Measurements from ENCODE around the gene CCDC89.
A peak's percentile ranks its signal among the peaks of the same experiment; 100 is the strongest.

CCDC89 gene

DNA sequence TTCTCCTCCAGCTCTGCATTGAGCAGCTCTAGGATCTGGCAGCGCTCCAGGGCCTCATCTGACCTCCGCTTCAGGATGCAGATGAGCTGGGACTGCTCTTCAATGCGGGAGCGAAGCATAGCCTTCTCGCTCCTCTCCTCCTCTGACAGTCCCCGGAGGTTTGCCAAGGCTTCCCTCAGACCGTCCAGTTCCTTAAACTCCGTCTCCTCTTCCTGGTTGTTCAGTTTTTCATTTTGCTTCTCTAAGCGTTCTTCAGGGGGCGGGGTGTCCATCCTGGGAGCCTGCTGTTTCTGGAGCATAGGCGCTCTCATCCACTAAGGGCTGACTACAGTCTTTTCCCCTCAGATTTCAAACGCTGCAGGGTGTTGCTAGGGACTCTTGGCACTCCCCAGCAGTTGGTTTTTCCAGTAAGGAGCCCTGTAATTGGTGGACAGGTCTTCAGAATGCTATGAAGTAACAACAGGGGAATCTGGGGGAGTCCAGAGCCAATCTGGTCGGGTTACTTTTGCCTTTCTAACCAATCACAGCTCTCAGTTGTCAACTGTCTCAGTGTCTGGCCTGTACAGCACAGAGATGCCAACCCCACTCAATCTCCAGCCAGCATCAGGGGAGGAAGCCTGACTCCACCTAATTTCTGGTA lies at the start of gene CCDC89:
Gene CCDC89, minus strand, starts transcription at position 376 of the 640 bp plus-strand sequence. Its CDS starts 65 bp downstream, at position 311.
- DNase-seq = no peak

DNA sequence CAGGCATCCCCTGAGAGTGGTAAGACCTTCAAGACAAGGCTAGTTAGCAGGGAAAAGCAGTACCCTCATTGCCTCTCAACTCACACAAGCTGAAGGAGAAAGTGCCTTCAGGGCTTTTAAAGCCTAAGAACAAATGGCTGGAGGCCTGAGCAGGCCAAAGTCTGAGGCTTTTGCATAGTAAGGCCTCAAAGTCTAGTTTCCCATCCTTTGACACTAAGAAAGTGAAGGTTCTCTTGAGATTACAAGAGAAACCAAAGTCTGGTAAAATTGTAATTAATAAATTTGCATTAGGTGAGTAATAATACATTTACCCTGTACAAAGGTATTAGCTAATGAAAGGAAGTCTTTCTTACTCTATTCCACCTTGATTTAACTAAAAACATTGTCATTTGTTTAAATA lies 47.0 kb upstream of the CCDC89 start:
- no peak for DNase-seq

DNA sequence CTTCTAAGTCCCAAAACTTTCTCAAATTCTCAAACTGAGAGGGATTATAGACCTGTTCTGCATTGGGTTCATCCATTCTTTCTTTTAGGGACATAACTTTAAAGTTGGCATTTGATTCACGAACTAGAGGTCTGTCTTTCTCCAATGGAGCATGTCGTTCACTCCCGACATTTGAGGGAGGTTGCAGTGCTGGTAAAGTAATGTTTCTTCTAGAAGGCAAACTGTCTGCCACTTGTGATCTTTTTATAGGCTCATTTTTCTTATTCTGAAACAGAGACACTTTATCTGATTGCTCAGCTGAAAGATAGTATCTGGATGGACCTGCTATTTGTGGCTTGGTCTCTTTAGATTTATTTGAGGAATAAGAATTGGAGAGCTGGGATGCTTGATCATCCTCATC lies 40.4 kb upstream of the CCDC89 start:
- DNase-seq = no peak

DNA sequence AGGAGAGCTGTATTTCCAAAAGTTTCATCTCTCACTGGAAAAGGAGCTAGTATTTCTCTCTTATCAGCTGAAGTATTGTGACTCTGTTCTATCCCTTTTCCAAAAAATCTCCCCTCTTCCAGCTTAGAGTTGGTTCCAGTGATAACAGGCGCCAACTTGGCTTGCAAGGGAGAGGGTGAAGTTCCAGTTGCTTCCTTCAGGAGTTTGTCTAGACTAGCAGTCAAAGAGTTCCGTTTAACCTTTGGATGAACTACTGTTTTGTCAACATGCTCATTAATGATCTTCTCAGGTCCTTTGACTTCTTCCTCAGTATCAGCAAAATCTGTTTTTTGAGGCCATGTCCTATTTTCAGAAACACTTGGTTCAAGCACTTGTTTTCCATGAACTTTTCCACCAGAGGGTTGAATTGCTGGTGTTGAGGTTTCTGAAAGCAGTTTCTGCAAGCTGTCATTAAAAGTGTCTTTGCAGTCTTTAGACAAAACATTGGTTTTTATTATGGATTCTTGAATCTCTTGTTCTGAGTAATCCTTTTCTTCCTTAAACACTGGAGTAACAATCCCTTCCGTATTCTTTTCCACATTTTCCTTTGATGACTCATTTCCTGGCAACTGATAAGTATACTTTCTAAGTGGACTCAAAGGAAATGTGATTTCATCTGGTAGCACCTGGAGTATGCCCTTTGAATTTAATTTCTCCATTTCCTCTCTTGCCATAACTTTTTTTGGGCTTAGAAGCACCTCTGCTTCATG lies 39.7 kb upstream of the CCDC89 start:
- DNase-seq = no peak

DNA sequence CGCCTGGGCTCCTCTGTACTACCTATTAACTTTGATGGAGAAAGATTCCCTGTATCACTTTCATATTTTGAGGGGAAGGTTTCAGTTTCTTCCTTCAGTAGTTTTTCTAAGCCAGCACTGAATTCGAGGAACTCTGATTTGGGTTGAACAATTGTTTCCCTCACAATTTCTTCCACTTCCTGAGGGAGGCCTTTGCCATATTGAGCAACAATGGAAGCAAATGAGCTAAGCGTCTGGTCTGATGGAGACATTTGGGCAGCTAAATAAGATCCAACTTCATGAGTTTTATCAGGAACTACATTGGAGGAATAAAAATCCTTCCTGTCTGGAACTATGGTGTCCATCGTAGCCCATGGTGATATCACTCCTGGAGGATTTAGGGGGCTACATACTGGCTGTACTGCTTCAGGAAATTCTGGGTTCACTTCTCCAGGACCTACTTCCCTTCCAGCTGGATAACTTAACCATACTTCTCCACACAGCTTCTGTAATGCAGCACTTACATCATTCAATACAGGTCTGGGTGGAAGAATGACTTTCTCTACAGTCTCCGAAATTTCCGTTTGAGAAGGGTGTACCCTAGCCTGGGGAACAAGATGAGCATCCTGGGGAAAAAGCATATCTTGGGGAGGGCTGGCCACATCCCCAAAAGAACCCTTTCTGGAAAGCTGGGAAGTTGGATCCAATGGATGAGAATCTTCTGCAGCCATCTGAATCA lies 38.9 kb upstream of the CCDC89 start:
- no peak for DNase-seq

DNA sequence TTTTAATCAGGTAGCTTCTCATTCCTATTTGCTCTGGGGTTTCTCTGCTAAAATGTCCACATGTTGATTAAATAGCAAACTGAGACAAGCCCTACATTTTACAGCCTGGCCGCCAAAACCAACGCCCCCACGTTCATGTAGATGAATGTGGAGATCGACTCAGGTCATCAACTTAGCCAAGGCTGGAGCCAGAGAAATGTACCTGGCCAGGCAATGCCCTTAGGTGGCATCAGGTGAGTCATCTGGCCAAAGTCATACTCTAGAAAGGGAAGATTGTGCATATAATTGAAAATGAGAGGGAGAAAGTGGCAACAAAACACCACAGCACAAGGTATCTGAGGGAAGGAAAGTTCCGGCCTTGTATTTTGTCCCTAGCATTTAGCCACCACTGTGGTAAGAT lies 37.1 kb upstream of the CCDC89 start:
- DNase-seq = no peak

DNA sequence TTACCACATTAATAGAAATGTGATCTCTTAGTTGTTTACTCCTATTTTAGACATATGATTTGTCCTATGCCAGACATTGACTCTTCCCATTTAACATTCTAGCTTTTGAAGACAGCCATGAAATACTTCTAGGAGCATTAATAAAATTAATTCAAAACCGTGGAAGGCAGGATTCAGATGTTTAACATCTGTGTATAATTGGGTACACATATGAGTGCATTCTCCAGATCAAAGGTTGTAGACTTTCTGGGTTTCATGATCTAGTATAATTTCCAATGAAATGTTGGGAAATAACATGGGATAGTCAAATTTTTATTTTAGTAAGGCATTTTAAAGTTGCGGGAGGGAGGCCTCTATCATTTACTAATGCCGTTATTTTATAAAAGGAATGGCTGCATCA lies 35.2 kb upstream of the CCDC89 start:
- DNase-seq = no peak

DNA sequence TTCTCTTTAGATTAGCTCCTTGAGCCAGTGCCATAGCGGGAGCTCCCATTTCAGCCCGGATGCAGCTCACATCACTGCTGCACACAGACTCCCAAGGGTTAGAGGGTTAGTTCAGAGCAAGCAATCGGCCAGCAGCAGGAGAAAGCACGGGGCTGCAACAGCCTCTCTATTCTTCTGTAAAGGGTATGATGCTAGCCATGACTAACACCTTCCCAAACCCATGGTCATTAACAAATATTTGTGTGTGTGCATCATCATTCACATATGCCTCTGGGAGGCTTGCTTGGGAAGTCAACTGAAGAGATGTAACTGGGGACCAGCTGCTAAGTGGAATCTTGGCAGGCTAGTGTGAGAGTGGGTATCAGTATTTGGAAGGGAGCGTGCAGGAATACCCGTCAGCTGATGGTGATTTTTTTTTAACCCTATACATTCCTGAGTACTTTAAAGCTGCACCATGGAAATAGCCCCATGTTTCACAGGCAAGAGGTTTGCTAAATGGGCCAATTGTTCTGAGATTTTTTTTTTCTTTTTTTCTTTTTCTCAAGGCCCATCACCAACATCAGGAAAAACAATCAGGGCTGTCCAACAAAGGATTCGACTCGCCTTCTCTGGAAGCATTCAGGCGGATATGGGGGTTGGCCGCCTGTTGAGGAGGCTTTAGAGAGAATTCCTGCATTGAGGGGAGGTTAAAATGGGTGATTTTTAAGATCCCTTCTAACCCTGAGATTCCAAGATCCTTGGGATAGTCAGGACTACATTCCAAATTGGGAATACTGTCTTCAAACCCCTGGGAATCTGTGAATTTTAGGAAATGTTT lies 33.2 kb upstream of the CCDC89 start:
- no peak for DNase-seq

DNA sequence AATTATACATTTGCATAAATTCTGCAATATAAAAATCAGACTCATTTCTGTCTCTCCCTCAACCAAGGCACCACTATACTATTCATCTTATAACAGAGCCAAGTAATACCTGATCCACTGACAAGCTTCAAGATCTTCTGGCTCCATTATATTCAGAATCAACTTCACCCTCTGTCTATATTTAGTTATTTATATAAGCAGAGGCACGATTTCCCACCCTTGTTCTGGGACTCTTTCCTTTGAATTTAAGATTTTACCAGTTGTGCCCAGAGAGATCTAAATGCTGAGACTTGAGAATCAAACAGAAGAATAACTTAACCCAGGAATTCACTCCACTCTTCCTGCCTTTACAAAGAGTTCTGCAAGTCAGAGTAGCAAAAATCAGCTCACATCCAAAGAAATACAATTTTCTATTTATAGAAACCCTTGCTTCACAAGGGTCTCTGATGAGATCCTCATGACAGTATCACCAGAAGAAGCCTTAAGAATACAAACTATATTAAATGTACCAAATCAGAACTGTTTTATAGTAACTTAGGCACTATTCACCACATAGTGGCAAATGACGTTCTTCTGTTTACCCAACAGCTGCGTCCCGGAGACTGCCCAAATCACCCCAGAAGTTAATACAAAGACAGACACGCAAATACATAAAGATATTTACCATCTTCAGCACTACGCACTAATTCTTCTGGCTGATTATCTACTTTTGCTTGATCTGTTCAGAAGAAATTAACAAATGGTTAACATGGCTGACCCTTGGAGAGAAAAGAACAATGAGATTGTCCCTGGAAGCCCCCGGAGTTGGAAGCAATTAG lies 32.3 kb upstream of the CCDC89 start:
- no peak for DNase-seq

DNA sequence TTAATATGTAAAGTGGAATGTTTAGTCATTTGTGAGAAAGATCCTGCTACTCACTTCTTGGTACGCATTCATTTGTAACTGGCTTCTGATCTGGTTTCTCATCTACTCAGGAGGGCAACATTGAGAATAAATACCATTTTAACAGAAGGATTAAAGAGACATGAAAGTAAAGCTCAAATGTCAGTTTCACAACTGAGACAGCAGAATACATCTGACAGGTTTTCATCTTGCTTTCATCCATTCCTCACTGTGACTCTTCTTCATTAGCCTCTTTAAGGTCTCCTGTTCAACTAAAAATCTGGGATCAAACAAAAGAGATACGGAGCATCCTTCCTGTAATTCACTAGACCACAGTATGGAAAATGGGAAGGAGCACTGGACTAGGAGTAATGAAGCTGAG lies 31.4 kb upstream of the CCDC89 start:
- no peak for DNase-seq

DNA sequence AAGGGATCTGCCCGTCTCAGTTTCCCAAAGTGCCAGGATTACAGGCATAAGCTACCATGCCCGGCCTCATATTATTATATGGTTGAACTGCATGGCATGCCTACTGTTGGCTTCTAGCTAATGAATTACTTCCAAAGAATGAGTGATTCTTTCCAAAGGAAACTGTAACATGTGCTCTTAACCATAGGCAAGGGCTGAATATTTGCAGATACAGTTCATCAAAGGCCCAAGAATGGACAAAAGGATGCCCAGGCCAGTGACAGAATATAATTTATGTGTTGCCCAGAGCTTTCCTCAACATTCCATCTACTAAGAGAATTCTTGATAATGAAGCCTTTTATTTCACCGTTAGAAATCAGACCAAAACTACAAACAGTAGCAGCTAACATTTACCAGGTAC lies 27.0 kb upstream of the CCDC89 start:
- no peak for DNase-seq

DNA sequence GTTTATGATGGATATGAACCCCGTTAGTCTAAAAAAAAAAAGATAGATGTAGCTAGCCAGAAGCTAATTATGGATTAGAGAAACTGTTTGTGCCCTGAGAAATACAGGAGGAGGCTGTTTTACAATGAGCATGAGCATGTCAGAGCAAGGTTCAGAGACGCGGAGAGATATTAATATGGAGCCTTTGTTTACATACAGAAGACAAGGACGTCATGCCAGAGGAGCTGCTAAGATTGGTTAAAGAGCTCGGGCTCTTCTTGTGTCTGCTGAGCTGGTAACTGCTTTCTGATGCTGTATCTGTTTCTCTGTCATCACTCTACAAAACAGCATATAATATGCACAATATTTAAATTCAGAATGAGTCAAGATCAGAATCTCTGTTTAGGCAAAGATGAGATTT lies 24.9 kb upstream of the CCDC89 start:
- DNase-seq = no peak

DNA sequence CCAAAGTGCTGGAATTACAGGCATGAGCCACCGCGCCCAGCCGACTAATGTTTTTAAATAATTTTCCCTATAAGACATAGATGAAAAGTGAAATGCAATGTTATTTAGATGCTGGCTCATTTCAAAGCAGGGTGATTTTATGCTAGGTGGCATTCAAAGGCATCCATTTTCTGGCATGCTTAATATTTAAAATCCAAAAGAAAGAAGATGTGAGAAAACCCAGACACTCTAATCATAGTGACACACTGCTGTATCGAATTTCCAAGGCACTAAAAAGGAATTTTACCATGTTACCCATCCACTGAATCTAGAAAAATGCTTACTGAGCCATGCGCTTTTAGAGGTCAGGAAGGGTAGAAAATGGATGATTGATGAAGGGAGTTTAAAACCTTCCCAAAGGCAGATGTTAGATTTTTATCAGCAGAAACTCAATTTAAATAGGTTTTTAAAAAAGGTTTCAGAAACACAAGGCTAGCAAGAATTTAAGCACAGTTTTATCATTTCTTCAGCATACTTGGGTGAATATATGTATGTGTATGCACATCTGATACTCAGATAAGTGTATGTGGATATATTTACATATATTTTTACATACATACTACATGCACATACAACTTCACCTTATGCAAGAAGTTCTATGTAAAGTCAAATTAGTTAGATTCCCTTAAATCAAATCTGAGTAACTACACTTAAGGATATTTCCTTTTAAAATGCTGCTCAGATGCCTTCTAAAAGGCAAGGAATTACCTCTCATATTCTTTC lies 24.1 kb upstream of the CCDC89 start:
- DNase-seq = no peak

DNA sequence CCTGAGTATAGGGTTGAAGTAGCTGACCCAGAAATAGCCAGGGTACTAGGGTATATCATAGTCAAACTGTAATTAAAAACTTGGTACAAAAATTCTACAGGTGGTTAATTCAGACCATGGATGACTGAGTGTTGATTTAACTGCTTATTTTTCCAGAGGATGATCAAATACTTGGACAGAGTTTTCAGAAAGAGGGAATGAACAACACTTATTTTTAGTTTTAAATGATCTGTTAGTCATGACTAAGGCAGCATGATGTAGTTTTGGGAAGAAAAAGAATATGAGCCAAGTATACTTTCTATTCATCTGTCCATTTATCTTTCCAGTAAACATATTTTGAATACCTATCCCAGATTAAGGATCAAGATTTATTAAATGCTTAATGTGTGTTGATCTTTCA lies 19.8 kb upstream of the CCDC89 start:
- DNase-seq = no peak

DNA sequence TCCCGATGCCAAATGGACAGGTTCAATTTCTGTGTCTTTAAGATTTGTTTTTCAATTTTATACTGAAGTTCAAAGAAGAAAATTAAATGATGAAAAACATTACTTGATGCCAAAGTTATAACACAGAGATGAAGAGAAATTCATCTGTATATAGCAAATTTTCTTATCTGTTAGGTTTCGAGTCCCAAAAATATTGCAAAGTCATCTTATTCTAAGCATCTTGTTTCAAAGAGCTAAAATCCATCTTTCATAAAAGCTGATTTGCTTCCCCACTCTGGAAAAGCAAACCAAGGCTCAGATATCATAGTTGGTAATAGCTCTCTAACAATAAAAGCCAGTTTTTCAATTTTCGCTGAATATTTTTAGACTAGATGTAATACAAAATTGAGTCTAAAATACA lies 19.0 kb upstream of the CCDC89 start:
- DNase-seq = no peak

DNA sequence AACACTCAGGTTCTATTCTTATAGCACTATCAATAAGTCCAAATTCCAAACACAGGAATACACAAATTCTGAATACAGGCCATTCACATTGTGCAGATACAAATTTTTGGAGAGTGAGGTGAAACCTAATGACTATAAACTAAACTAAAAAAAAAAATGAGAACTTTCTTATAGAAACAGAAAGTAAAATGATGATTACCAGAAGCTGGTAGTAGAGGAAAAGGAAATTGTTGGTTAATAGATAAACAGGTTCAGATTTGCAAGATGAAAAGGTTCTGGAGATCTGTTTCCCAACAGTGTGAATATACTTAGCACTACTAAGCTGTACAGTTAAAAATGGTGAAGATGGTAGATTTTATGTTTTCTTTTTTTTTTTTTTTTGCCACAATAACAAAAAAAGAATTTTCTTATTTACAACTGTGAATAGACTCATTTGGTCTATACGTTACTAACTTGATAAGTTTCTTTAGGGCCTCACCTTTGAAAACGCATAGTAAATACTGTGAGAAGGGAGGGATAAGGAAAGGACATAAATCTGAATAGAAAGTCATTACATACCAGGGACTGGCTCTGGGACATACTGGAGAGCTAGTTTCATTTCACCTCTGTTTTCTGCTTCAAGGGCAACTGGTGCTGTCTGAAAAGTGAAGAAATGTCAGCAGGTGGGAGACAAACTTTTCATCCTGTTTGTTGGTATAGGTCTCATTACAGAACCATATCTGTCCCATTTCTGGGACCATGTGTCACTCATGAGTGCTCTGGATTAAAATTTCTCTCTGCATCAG lies 14.2 kb upstream of the CCDC89 start:
- peak in 1 of 2 donors; percentile 50 for DNase-seq

DNA sequence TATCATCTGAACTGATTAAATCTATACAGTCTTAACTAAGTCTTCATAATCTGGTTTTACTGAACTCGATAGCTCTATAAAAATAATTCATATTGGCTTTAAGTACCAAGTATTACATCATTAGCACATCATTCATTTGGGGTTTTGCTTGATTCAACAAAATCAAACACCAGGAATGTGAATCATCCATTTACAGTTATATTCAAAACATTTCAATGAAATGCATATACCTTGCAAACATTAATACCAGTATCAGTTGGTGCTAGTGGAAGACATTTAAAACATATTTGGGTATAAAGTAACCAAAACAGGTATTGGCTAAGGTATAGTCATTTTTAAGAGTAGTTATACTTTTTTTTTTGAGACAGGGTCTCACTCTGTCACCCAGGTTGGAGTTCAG lies 12.2 kb upstream of the CCDC89 start:
- DNase-seq = no peak

DNA sequence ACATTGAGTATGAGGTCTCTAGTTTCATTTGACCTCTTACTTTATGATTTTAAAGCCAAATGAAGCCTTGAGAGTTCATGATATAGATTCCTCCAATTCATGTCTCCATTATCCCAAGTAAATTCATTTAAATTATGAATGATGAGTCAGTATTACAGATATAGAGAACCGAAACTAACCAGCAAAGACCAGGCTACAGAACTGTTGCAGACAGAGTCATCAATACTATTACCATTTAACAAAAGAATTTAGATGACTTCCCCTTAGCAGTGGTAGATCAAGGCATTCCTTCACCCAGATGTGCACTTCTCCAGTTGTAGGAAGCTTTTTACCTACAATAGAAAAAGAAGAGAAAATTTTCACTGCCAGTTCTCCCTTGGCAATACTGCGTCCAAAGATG lies 11.8 kb upstream of the CCDC89 start:
- no peak for DNase-seq

DNA sequence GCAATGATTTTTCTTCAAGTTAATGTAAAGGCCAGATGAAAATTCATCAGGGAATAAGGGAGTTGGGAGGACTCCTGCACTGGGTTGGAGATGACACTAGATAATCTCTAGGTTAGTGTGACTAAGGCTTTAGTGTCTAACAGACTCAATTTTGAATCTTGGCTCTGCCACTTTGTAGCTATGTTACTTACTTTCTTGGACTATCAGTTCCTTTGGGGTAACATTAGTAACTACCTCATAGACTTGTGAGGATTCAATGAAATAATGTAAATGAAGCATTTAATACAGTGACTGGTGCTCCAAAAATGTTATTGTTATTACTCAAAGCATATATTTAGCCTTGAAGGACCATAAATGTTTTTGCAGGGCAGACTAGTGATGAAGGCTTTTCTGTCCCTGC lies 9.6 kb upstream of the CCDC89 start:
- no peak for DNase-seq

DNA sequence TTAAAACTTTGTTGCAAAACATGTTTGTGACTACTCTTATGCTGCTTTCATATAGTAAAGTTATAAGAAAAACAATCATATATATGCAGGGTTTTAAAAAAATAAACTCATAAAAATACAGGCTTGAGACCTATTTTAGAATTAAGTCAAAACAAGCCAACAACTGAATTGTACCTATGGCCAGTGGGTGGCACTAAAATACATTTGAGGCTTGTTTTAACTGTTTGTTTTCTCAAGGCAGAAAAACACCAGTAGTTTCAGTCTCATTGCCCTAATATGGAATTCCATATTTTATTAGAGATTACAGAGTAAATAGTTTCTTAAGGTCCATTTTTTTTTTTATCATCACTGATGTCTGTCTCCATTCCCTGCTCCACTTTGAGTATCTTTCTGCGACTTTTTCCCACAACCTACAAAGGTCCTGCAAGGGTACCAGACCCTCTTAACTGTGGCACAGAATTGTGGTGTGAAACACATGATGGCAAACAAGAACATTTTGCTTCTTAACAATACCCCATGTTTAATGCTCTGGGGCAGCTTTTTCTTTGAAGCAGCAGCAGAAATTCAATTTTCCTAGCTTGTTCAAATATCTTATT lies 8.5 kb upstream of the CCDC89 start:
- peak in 1 of 2 donors; percentile 64 for DNase-seq

Measured in CD4-positive, alpha-beta T cell treated with Interleukin-4 for 1 hour (primary cell).